Muscle of leg (tissue), 11 donors: ENCODE results near the gene NR1I3. TPM values are rescaled to one million over a fixed set of nuclear protein-coding genes. Genes with fewer than 3 reads are reported as not detected.
A peak's percentile ranks its signal among the peaks of the same experiment; 100 is the strongest.

Experiments
- DNase-seq: peaks from one replicate; pipeline ENCODE4 v3.0.0; 2013
- H3K27ac ChIP-seq: one replicate; pipeline ENCODE4 v1.5.1; 2013; ENCODE audit warnings: mild to moderate bottlenecking, low read length, control low read depth
- H3K27me3 ChIP-seq: one replicate; pipeline ENCODE4 v1.6.1; 2013; ENCODE audit warnings: low read length; ENCODE audit not compliant: control insufficient read depth, insufficient read depth
- H3K36me3 ChIP-seq: one replicate; pipeline ENCODE4 v1.6.1; 2013; ENCODE audit warnings: low read length; ENCODE audit not compliant: control insufficient read depth, insufficient read depth
- H3K4me1 ChIP-seq: one replicate; pipeline ENCODE4 v1.6.1; 2013; ENCODE audit warnings: low read length; ENCODE audit not compliant: control insufficient read depth, insufficient read depth
- H3K4me3 ChIP-seq: one replicate; pipeline ENCODE4 v1.5.1; 2013; ENCODE audit warnings: low read length, control low read depth
- H3K9me3 ChIP-seq: replicated peaks from 2 replicates; pipeline ENCODE4 v1.6.1; 2013; ENCODE audit warnings: low read depth, low read length; ENCODE audit not compliant: control insufficient read depth
- WGBS: methylation state at CpG from one replicate; pipeline ENCODE4 v1.1.5; 2013; ENCODE audit warnings: missing lambda C conversion rate; ENCODE audit not compliant: insufficient coverage; 5-methylcytosine and 5-hydroxymethylcytosine counted together
- polyA plus RNA-seq, 8 donors: library from polyadenylated mRNA; unstranded; fragments of 120-200 nt; gene quantifications; one replicate each; pipeline versions ENCODE4 v1.2.1 to v1.2.3, GENCODE V29; 2013; ENCODE audit warnings: inconsistent platforms in 1 of 8, low replicate concordance in 1 of 8; ENCODE audit not compliant: insufficient read length in 8 of 8, insufficient read depth in 1 of 8
- total RNA-seq: library from RNA; stranded (reverse); fragments of 120-200 nt; gene quantifications from one replicate; pipeline ENCODE4 v1.2.4, GENCODE V29; 2013

The NR1I3 gene
- total and polyA plus RNA-seq, 9 donors, result 0.50 to 1.5 (median 1.1) TPM; not detected in 1

DNA sequence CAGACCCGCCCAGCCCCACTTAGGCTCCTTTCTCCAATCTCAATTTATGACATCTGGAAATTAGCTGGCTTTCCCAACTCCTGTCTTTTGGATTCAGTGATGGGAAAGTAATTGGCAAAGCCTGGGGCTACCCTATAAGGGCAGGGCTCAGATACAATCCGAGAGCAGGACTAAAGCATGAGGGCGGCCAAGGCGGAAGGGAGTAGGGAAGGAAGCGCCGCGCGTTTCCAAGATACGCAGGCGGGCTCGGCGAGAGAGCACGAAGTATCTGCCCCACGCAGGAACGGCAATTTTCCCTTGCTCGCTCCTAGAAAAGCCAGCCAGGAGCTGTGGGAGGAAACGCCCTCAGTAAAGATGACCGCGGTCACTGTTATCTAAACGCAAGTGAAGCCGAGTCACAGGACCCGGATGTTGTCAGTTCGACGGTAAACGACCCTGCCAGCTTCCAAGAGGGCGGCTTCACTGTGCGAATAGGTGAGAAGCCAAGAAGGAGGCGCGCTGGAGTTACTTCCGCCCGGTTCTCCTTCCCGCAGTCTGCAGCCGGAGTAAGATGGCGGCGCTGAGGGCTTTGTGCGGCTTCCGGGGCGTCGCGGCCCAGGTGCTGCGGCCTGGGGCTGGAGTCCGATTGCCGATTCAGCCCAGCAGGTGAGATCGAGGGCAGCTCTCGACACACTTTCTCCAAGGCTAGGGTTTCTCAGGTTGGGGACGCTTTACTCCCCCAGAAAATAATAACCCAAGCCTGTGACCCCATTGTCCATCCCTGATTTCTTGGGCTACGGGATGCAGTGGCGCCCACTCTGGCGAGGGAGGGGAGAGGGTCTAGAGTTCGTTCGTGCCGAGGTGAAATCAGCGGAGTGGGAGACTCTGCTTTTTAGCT, 35.9 kb downstream of the NR1I3 start, which contains the start of gene NDUFS2:
TSS of gene NDUFS2 (plus strand) at position 532 of the 877 bp plus-strand sequence. CDS start at position 551, 19 bp downstream.
- no peaks in the 10 kb centered on the region for H3K27me3 ChIP-seq
- H3K27ac ChIP-seq, result peak within 1 kb of the TSS; percentile 99
- peak; percentile 100 for DNase-seq
- no peaks in the 10 kb centered on the region for H3K9me3 ChIP-seq
- H3K4me1 ChIP-seq, result peaks cover 55% of the 10 kb centered on the region
- H3K4me3 ChIP-seq, result peak within 1 kb of the TSS; percentile 94
- 1% methylated on average over 51 of the region's 53 CpGs for WGBS
- peaks cover 16% of the 10 kb centered on the region for H3K36me3 ChIP-seq

DNA sequence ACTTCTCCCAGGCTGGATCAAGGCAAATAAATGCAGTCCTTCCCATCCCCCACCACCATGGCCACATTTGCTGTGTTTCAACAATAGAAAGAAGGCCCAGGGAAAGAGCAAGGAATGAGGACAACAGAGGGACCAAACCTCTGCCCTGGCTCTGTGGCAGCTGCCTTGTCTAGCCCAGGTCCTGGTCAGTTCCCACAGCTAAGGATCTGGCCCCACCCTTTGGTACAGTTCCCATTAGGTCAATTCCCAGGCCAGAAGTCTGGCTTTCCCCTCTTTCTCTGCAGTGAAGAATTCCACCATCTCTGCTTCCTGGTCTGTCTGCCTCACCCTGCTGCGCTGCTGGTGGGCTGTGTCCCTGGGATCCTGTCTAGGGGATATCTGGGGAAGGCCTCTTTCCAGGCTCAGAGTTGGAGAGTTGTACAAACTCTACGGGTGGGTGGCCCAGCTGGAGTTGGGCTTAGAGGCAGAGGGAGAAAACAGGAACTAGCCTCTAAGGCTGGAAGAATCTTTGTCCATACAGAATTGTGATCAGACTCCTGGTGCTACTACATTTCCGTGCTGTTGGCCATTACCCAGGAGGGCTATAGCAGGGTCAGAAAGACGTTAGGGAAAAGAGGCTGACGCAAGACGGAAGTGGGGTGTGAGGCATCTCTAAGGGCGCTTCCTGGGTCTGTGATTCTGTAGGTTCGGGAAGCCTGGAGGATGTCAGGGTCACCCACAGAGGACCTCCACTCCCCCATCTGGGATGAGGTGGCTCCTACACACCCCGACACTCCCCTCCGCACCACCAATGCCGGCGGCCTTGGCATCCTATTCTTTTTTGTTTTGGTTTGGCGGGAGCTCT, 36.8 kb downstream of the NR1I3 start:
- H3K27me3 ChIP-seq, result no peaks in the 10 kb centered on the region
- H3K9me3 ChIP-seq, result no peaks in the 10 kb centered on the region
- peak overlapping the region; percentile 99 for H3K27ac ChIP-seq
- 20% methylated on average over 2 of the region's 13 CpGs for WGBS
- DNase-seq, result peak; percentile 89
- H3K4me3 ChIP-seq, result peak overlapping the region; percentile 94
- H3K4me1 ChIP-seq, result peaks cover 64% of the 10 kb centered on the region
- peaks cover 11% of the 10 kb centered on the region for H3K36me3 ChIP-seq

DNA sequence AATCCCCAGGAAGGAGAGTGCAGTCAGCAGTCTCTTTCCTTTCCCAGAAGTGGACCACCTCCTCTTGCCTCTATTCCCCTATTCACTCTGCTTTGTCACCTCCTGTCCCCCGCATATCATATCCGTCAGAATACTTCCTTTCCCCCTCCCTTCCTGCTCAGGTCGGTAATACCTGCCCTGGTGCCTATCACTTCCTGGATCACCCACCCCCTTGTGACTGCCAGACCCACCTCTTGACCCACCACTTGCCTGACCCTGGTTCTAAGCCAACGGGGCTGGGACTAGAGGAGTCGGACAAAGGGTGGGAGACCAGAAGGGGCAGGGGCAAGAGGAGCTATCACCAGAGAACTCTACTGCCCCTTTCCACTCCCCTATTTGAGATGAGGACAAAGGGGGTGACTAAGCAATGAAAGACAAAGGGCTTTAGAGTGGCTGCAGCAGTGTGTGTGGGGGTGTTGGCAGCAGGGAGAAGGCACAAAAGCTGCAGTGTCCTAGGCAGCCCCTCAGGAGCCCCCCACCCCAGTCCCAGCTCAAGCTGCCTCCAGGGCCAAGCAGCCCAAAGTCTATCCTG, 37.5 kb downstream of the NR1I3 start:
- peaks cover 71% of the 10 kb centered on the region for H3K4me1 ChIP-seq
- 69% methylated on average over 3 of the region's 5 CpGs for WGBS
- H3K36me3 ChIP-seq, result peaks cover 18% of the 10 kb centered on the region

GRCh38 chr1:161199506-161200139, 38.4 kb downstream of the NR1I3 start:
- H3K36me3 ChIP-seq, result peaks cover 23% of the 10 kb centered on the region

More for the DNA sequence above, 37.5 kb downstream of the NR1I3 start:
- H3K9me3 ChIP-seq, result no peaks in the 10 kb centered on the region
- no peaks in the 10 kb centered on the region for H3K27me3 ChIP-seq
- no peak for DNase-seq
- H3K27ac ChIP-seq, result peak overlapping the region; percentile 99
- no peak overlapping the region for H3K4me3 ChIP-seq

GRCh38 chr1:161198897-161199431, 39.0 kb downstream of the NR1I3 start, which contains the start of gene ADAMTS4:
Gene ADAMTS4, minus strand, starts transcription at chr1:161199054. Its CDS starts 427 bp downstream, at chr1:161198627.
- Histone ChIP-seq H3K27ac (peak within 1 kb of the TSS; percentile 99), H3K4me1 (peaks cover 82% of the 10 kb centered on the region), H3K27me3 (no peaks in the 10 kb centered on the region), H3K9me3 (no peaks in the 10 kb centered on the region), H3K36me3 (peaks cover 27% of the 10 kb centered on the region), H3K4me3 (peak within 1 kb of the TSS; percentile 46)
- DNase-seq, result peak; percentile 97
- WGBS, result 12% methylated on average over 3 of the region's 11 CpGs

More at GRCh38 chr1:161199506-161200139, 38.4 kb downstream of the NR1I3 start:
- Histone ChIP-seq H3K4me1 (peaks cover 76% of the 10 kb centered on the region), H3K27ac (peak overlapping the region; percentile 99), H3K9me3 (no peaks in the 10 kb centered on the region), H3K4me3 (no peak overlapping the region), H3K27me3 (no peaks in the 10 kb centered on the region)
- DNase-seq, result peak; percentile 69
- 14% methylated on average over 2 of the region's 5 CpGs for WGBS

GRCh38 chr1:161198194-161198896, 39.7 kb downstream of the NR1I3 start:
- peaks cover 24% of the 10 kb centered on the region for H3K36me3 ChIP-seq
- no peaks in the 10 kb centered on the region for H3K9me3 ChIP-seq
- peak overlapping the region; percentile 46 for H3K4me3 ChIP-seq
- no peaks in the 10 kb centered on the region for H3K27me3 ChIP-seq
- H3K27ac ChIP-seq, result peak overlapping the region; percentile 99
- H3K4me1 ChIP-seq, result peaks cover 82% of the 10 kb centered on the region
- peak; percentile 79 for DNase-seq
- 8% methylated on average over 17 of the region's 20 CpGs for WGBS

DNA sequence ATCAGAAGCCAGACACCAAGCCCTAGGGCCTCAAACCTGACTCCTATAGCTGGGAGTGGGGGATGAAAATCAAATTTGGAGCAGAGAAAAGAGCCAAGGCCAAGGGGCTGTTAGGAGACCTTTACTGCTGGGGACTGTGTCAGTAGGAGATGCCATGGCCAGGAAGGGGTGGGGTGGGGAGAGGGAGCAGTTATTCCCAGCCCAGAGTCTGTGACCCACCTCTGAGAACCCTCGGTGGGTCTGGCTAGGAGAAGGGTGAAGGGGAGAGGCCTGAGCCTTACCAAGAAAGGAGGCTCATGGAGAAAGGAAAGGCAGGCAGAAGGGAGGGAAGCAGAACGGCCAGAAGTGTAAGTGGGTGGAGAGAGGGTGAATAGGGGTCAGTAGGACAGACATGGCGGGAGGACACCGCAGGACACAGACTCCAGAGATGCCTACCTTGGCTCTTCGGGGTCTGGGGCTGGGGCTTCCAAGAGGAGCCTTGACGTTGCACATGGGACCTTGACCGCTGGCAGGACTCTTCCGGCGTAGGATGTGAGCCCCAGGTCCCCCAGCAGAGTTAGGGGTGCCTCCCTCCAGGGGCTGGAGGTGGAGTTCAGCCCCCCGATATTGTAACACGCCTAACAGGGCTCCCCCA, 40.3 kb downstream of the NR1I3 start:
- Histone ChIP-seq H3K27me3 (no peaks in the 10 kb centered on the region), H3K9me3 (no peaks in the 10 kb centered on the region), H3K4me3 (peak overlapping the region; percentile 46), H3K4me1 (peaks cover 82% of the 10 kb centered on the region), H3K27ac (peak overlapping the region; percentile 99), H3K36me3 (peaks cover 29% of the 10 kb centered on the region)
- WGBS, result 26% methylated on average over 8 of the region's 11 CpGs
- DNase-seq, result peak; percentile 54

DNA sequence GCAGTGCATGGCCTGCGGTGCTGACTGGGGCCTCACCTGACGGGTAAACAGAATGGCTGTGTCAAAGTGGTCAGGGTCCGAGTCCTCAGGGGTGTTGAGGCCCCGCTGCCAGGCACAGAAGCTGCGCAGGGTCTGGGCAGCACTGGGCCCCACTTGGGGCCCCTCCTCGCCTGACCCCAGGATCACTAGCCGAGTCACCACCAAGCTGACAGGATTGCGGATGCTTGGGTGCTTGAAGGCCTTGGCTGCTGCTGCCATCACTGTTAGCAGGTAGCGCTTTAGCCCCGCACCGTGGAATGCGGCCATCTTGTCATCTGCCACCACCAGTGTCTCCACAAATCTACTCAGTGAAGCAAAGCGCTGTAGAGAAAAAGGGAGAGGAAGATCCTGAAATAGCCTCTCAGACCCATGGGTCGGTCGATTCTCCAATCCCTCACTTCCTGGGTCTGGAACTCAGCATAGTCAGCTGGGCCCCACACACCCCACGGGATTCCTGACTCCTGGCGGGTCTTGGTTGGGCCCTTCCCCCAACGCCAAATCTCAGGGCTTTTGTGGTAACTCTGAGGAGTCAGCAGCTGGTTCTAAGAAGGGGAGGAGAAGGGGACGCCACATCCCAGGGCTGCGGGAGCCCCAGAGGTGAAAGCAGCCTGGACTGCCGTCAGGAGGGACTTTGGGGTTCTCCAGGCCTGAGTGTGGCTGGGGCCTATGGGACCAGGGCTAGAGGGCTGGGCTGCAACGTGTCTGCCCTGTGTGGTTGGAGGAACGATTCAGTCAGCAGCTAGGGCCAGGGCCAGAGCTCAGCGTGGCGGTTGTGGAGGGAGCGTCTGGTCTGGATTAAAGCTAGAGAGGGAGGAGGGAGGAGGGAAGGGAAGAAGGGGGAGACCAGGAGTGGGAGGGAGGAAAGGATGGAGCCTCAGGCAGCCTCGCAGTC, 41.2 kb downstream of the NR1I3 start:
- H3K4me3 ChIP-seq, result peak overlapping the region; percentile 46
- no peaks in the 10 kb centered on the region for H3K9me3 ChIP-seq
- 42% methylated on average over 18 of the region's 27 CpGs for whole genome bisulfite sequencing
- H3K27ac ChIP-seq, result peak overlapping the region; percentile 99
- peaks cover 82% of the 10 kb centered on the region for H3K4me1 ChIP-seq
- peaks cover 32% of the 10 kb centered on the region for H3K36me3 ChIP-seq
- DNase-seq, result peak; percentile 97
- no peaks in the 10 kb centered on the region for H3K27me3 ChIP-seq
